Neural cell (in vitro differentiated cells): Measurements from ENCODE around the gene CBR4. TPM values are rescaled to one million over a fixed set of nuclear protein-coding genes. Genes with fewer than 3 reads are reported as not detected.

Experiments used
- H2AFZ ChIP-seq: fragments of 200-600, 300-800 bp; sonication (generic), shearing (Covaris generic); 2 replicates; pipeline ENCODE4 v1.6.0; 2014; ENCODE audit warnings: low read depth, mild to moderate bottlenecking, antibody characterized with exemption, low read length, moderate library complexity
- H3F3A ChIP-seq: fragments of 200-600 bp; shearing (Covaris generic); 2 replicates; pipeline ENCODE4 v1.6.1; 2016; ENCODE audit warnings: mild to moderate bottlenecking, moderate library complexity, mixed read lengths, antibody characterized with exemption, low read length; ENCODE audit not compliant: insufficient read depth, poor library complexity, severe bottlenecking
- H3K27ac ChIP-seq: fragments of 200-600, 300-800 bp; sonication (generic), shearing (Covaris generic); 2 replicates; pipeline ENCODE4 v1.5.1; 2014; ENCODE audit warnings: mild to moderate bottlenecking, low read length, moderate library complexity
- H3K27me3 ChIP-seq: fragments of 300-800, 200-600 bp; sonication (generic), shearing (Covaris generic); 2 replicates; pipeline ENCODE4 v1.6.0; 2014; ENCODE audit warnings: mild to moderate bottlenecking, low read depth, low read length, moderate library complexity; ENCODE audit not compliant: insufficient read depth
- H3K36me3 ChIP-seq: fragments of 300-800, 200-600 bp; sonication (generic), shearing (Covaris generic); 2 replicates; pipeline ENCODE4 v1.5.1; 2014; ENCODE audit warnings: mild to moderate bottlenecking, antibody characterized with exemption, low read length, moderate library complexity; ENCODE audit not compliant: insufficient read depth
- H3K4me2 ChIP-seq: fragments of 300-800, 200-600 bp; sonication (generic), shearing (Covaris generic); 2 replicates; pipeline ENCODE4 v1.6.0; 2014; ENCODE audit warnings: mild to moderate bottlenecking, low read length
- H3K4me3 ChIP-seq: fragments of 300-800, 200-600 bp; sonication (generic), shearing (Covaris generic); 2 replicates; pipeline ENCODE4 v1.5.1; 2014; ENCODE audit warnings: mild to moderate bottlenecking, low read length, moderate library complexity
- H3K79me2 ChIP-seq: fragments of 200-600 bp; shearing (Covaris generic); replicated peaks from 2 replicates; pipeline ENCODE4 v1.6.0; 2014; ENCODE audit warnings: mild to moderate bottlenecking, low read length, moderate library complexity; ENCODE audit not compliant: insufficient read depth
- H3K9ac ChIP-seq: fragments of 300-800, 200-600 bp; sonication (generic), shearing (Covaris generic); 2 replicates; pipeline ENCODE4 v1.6.1; 2016; ENCODE audit warnings: mild to moderate bottlenecking, low read length, mixed read lengths
- H3K9me2 ChIP-seq: fragments of 200-600 bp; shearing (Covaris generic); 2 replicates; pipeline ENCODE4 v1.6.1; 2016; ENCODE audit warnings: mild to moderate bottlenecking, low read length, mixed read lengths; ENCODE audit not compliant: insufficient read depth
- H3K9me3 ChIP-seq: fragments of 200-600, 300-800 bp; sonication (generic), shearing (Covaris generic); 2 replicates; pipeline ENCODE4 v1.6.1; 2016; ENCODE audit warnings: mild to moderate bottlenecking, mixed run types, low read length, moderate library complexity, mixed read lengths
- H4K20me1 ChIP-seq: fragments of 200-600 bp; shearing (Covaris generic); 2 replicates; pipeline ENCODE4 v1.6.1; 2016; ENCODE audit warnings: mild to moderate bottlenecking, mixed run types; ENCODE audit not compliant: insufficient read depth
- EP300 ChIP-seq: fragments of 450-650 bp; conservative IDR thresholded peaks from 2 replicates; pipeline ENCODE4 v1.6.1; 2014; ENCODE audit warnings: antibody characterized with exemption, mild to moderate bottlenecking, moderate library complexity; ENCODE audit not compliant: poor library complexity, severe bottlenecking
- EZH2 ChIP-seq: fragments of 200-600, 300-800 bp; shearing (Covaris generic), sonication (generic); IDR thresholded peaks from 2 replicates; pipeline ENCODE4 v1.6.1; 2014; ENCODE audit warnings: antibody characterized with exemption, low read length, borderline replicate concordance, mild to moderate bottlenecking; ENCODE audit not compliant: insufficient read depth, poor library complexity, severe bottlenecking
- MXI1 ChIP-seq: fragments of 450-650 bp; conservative IDR thresholded peaks from 2 replicates; pipeline ENCODE4 v1.6.1; 2014; ENCODE audit warnings: antibody characterized with exemption, mild to moderate bottlenecking; ENCODE audit not compliant: poor library complexity, severe bottlenecking
- POLR2AphosphoS5 ChIP-seq: IDR thresholded peaks from 2 replicates; pipeline ENCODE4 v1.6.1; 2012
- RAD21 ChIP-seq: fragments of 450-650 bp; conservative IDR thresholded peaks from 2 replicates; pipeline ENCODE4 v1.6.1; 2014; ENCODE audit warnings: antibody characterized with exemption, mild to moderate bottlenecking, moderate library complexity
- SMC3 ChIP-seq: fragments of 450-650 bp; conservative IDR thresholded peaks from 2 replicates; pipeline ENCODE4 v1.6.1; 2014; ENCODE audit warnings: antibody characterized with exemption, mild to moderate bottlenecking, moderate library complexity; ENCODE audit not compliant: poor library complexity
- TAF1 ChIP-seq: IDR thresholded peaks from 2 replicates; pipeline ENCODE4 v1.6.1; 2012; ENCODE audit warnings: low read depth
- polyA minus RNA-seq: library from RNA; depleted of rRNA, polyadenylated mRNA; stranded (reverse); fragments of >200 nt; gene quantifications from 2 replicates; pipeline ENCODE4 v1.2.3, GENCODE V29; 2014
- polyA plus RNA-seq: library from polyadenylated mRNA; depleted of rRNA; stranded (reverse); fragments of >200 nt; gene quantifications from 2 replicates; pipeline ENCODE4 v1.2.3, GENCODE V29; 2014
- TF ChIP-seq, protein P1 (sequence below): fragments of 450-650 bp; IDR thresholded peaks from 2 replicates; pipeline ENCODE4 v1.5.1; 2014; ENCODE audit warnings: antibody characterized with exemption, mild to moderate bottlenecking, moderate library complexity; ENCODE audit not compliant: poor library complexity, severe bottlenecking
- TF ChIP-seq, protein P2 (sequence below): IDR thresholded peaks from 2 replicates; pipeline ENCODE4 v1.6.1; 2012; ENCODE audit warnings: borderline replicate concordance

Gene CBR4
- polyA plus RNA-seq (28.3 and 32.2 TPM in 2 replicates), polyA minus RNA-seq (43.3 and 51.5 TPM in 2 replicates)

DNA sequence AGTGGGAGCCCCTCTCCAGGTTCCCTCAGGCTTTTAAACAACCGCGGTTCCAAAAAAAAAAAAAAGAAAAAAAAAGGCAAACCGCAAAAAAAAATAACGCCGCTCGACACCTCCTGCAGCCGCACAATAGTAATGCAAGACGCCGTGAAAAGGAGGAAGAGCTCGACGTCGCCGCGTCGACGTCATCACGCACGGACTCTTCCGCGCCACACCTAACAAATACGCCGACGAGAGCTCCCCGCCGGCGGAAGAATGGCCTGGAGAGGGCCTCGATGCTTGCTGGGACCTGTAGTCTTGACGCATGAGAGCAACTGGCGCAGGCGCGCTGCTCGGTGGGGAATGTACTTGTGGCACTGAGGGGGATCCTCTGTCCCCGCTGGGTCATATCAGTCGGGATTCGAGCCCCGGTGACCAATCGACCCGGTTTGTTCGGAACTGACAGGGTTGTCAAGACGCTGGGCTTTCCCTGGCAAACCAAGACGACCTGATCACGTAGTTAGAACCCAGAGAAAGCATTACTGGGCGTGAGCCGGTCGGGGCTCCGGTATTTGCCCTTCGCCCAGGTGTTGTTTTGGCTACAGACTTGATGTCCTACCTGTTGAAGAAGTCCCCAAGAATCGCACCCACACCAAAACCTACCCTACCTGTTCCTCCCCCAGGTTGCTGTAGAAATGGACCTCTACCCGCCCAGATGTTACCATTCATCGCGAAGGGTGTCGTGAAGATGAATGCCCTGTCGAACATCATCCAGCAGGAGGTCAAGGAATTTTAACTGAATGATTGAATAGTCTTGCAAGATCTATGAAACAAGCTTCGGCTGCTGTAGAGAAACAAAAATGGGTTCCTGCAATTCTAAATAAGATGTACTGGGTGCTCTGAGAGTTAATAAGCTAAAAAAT lies at the start of gene CBR4:
Gene CBR4, minus strand, starts transcription at position 131 of the 899 bp plus-strand sequence. CDS start 166 bp downstream, outside the sequence.
- H3K9me2 ChIP-seq, result no peaks in the 10 kb centered on the region
- H2AFZ ChIP-seq, result peak within 1 kb of the TSS; percentile 96
- no peaks in the 10 kb centered on the region for H3F3A ChIP-seq
- peak within 1 kb of the TSS; percentile 90 for H3K9ac ChIP-seq
- H3K36me3 ChIP-seq, result no peaks in the 10 kb centered on the region
- H3K4me3 ChIP-seq, result peak within 1 kb of the TSS; percentile 81
- no peaks in the 10 kb centered on the region for H4K20me1 ChIP-seq
- peaks cover 32% of the 10 kb centered on the region for H3K79me2 ChIP-seq
- peak within 1 kb of the TSS; percentile 86 for H3K4me2 ChIP-seq
- H3K9me3 ChIP-seq, result no peaks in the 10 kb centered on the region
- H3K27me3 ChIP-seq, result no peaks in the 10 kb centered on the region
- H3K27ac ChIP-seq, result peak within 1 kb of the TSS; percentile 92
- TF ChIP-seq RAD21 (peak; percentile 36), EP300 (no peak), EZH2 (no peak), SMC3 (peak; percentile 54), POLR2AphosphoS5 (peak; percentile 87), MXI1 (no peak), TAF1 (peak; percentile 74)
- TF ChIP-seq, protein P1, sequence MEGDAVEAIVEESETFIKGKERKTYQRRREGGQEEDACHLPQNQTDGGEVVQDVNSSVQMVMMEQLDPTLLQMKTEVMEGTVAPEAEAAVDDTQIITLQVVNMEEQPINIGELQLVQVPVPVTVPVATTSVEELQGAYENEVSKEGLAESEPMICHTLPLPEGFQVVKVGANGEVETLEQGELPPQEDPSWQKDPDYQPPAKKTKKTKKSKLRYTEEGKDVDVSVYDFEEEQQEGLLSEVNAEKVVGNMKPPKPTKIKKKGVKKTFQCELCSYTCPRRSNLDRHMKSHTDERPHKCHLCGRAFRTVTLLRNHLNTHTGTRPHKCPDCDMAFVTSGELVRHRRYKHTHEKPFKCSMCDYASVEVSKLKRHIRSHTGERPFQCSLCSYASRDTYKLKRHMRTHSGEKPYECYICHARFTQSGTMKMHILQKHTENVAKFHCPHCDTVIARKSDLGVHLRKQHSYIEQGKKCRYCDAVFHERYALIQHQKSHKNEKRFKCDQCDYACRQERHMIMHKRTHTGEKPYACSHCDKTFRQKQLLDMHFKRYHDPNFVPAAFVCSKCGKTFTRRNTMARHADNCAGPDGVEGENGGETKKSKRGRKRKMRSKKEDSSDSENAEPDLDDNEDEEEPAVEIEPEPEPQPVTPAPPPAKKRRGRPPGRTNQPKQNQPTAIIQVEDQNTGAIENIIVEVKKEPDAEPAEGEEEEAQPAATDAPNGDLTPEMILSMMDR, result peak; percentile 69
- TF ChIP-seq, protein P2, sequence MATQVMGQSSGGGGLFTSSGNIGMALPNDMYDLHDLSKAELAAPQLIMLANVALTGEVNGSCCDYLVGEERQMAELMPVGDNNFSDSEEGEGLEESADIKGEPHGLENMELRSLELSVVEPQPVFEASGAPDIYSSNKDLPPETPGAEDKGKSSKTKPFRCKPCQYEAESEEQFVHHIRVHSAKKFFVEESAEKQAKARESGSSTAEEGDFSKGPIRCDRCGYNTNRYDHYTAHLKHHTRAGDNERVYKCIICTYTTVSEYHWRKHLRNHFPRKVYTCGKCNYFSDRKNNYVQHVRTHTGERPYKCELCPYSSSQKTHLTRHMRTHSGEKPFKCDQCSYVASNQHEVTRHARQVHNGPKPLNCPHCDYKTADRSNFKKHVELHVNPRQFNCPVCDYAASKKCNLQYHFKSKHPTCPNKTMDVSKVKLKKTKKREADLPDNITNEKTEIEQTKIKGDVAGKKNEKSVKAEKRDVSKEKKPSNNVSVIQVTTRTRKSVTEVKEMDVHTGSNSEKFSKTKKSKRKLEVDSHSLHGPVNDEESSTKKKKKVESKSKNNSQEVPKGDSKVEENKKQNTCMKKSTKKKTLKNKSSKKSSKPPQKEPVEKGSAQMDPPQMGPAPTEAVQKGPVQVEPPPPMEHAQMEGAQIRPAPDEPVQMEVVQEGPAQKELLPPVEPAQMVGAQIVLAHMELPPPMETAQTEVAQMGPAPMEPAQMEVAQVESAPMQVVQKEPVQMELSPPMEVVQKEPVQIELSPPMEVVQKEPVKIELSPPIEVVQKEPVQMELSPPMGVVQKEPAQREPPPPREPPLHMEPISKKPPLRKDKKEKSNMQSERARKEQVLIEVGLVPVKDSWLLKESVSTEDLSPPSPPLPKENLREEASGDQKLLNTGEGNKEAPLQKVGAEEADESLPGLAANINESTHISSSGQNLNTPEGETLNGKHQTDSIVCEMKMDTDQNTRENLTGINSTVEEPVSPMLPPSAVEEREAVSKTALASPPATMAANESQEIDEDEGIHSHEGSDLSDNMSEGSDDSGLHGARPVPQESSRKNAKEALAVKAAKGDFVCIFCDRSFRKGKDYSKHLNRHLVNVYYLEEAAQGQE, result peak; percentile 27

DNA sequence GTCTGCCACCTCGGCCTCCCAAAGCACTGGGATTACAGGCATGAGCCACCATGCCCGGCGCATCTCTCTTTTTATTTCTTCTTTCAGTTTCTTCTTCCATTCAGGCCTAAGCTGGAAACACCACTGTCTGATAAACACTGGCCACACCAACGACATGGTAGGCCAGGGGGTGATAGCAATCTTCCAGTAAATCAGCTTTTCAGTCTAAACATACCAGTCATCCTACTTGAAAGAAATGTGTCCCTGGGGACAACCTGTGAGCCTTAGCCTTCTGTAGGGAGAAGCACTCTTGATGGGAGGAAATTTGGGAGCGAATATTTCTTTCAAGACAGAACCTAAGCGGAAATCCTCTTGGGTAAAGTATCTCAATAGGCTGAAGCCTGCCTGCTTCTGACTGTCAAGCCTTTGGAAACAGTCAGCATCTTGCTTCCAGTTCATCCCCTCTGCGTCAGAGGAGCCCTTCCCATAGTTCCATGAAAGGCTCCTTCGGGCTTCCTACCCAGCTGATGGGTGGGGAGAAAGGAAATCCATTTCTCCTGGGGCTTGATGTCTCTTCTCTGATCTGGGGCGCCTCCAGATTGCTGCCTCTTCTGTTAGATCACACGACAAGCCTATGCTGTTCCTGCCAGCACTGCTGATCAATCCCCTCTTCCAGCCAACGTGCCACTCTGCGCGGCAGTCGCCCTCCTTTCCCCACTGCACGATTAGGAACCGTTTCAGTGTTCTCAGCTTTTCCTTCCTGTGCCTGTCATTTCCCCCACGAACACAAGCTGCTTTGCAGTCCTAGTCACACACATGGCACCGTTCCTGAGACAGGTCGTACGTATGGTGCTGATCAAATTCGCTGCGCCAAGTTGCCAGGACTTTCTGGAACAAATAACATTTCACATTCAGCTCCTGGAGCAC lies 49.5 kb upstream of the CBR4 start:
- Histone ChIP-seq H2AFZ (no peak overlapping the region), H3K27ac (no peak overlapping the region), H4K20me1 (no peaks in the 10 kb centered on the region), H3K27me3 (no peaks in the 10 kb centered on the region), H3K9me3 (no peaks in the 10 kb centered on the region), H3K9ac (no peak overlapping the region), H3K4me2 (no peak overlapping the region), H3K4me3 (no peak overlapping the region), H3K79me2 (no peaks in the 10 kb centered on the region), H3K36me3 (no peaks in the 10 kb centered on the region), H3K9me2 (no peaks in the 10 kb centered on the region), H3F3A (no peaks in the 10 kb centered on the region)
- no peak for TF ChIP-seq MXI1
